ENCODE data around the gene CCDC60.

- no peak for TF ChIP-seq CTCF (IDR thresholded peaks at IDR 0.05)
- TF ChIP-seq POLR2A (IDR thresholded peaks at IDR 0.05; ENCODE audit: low read depth), result no peak
These were observed 21.6 kb upstream of the CCDC60 start for GRCh38 chr12:119312904-119313303.

Measured in esophagus muscularis mucosa (tissue), 3 donors.